ENCODE results near the gene LRIT1. TPM values are rescaled to one million over a fixed set of nuclear protein-coding genes. Genes with fewer than 3 reads are reported as not detected.
"Not testable (repeated sequence)": the region's sequence is repeated elsewhere in the genome, so short reads cannot be mapped to it uniquely, and the experiment has no call there.

LRIT1 gene
- total and polyA plus RNA-seq, 12 donors: 0.06 TPM; not detected in 11

- H3K27ac ChIP-seq: no peak overlapping the region
- no peaks in the 10 kb centered on the region for H3K9me3 ChIP-seq (replicated peaks in 1 of 3)
- intact Hi-C loops (cut with DNase I): no loop called here
- no peaks in the 10 kb centered on the region for H3K27me3 ChIP-seq
- H3K4me1 ChIP-seq (replicated peaks in 1 of 2): no peaks in the 10 kb centered on the region
- DNase-seq: no peak
- H3K4me3 ChIP-seq: no peak overlapping the region
- H3K36me3 ChIP-seq (replicated peaks in 1 of 2): no peaks in the 10 kb centered on the region
- 71 to 90% (median 81%) methylated on average over 1 of the region's 1 CpG for WGBS, 4 donors
- TF ChIP-seq CTCF (IDR thresholded peaks at IDR 0.05) (no peak), POLR2A (IDR thresholded peaks at IDR 0.05) (no peak)
Observed at GRCh38 chr10:84288151-84288550, 46.8 kb upstream of the LRIT1 start.

GRCh38 chr10:84286695-84287094 lies 45.3 kb upstream of the LRIT1 start:
- intact Hi-C loops (cut with DNase I): no loop called here
- H3K27ac ChIP-seq: no peak overlapping the region

GRCh38 chr10:84279876-84280475 lies 38.6 kb upstream of the LRIT1 start:
- 65 to 72% (median 69%) methylated on average over 17 to 30 of the region's 31 CpGs for WGBS, 4 donors
- H3K27ac ChIP-seq; H3K9me3 ChIP-seq (replicated peaks in 1 of 3); H3K4me3 ChIP-seq; DNase-seq; H3K27me3 ChIP-seq; H3K36me3 ChIP-seq (replicated peaks in 1 of 2); H3K4me1 ChIP-seq (replicated peaks in 1 of 2); intact Hi-C loops (cut with DNase I): not testable (repeated sequence)

More at GRCh38 chr10:84286695-84287094, 45.3 kb upstream of the LRIT1 start:
- no peak for TF ChIP-seq POLR2A (IDR thresholded peaks at IDR 0.05)
- no peak for TF ChIP-seq CTCF (IDR thresholded peaks at IDR 0.05)
- H3K9me3 ChIP-seq (replicated peaks in 1 of 3): no peaks in the 10 kb centered on the region
- DNase-seq: no peak
- H3K27me3 ChIP-seq: no peaks in the 10 kb centered on the region
- no peaks in the 10 kb centered on the region for H3K4me1 ChIP-seq (replicated peaks in 1 of 2)
- H3K4me3 ChIP-seq: no peak overlapping the region
- no peaks in the 10 kb centered on the region for H3K36me3 ChIP-seq (replicated peaks in 1 of 2)

- Histone ChIP-seq H3K4me3 (no peak overlapping the region), H3K4me1 (replicated peaks in 1 of 2) (no peaks in the 10 kb centered on the region), H3K27ac (no peak overlapping the region), H3K27me3 (peaks cover 2% of the 10 kb centered on the region), H3K36me3 (replicated peaks in 1 of 2) (no peaks in the 10 kb centered on the region), H3K9me3 (replicated peaks in 1 of 3) (no peaks in the 10 kb centered on the region)
- WGBS, 4 donors: 53 to 72% (median 62%) methylated on average over 1 of the region's 1 CpG
- intact Hi-C loops (cut with DNase I): no loop called here
- TF ChIP-seq POLR2A (IDR thresholded peaks at IDR 0.05) (no peak), CTCF (IDR thresholded peaks at IDR 0.05) (no peak)
- DNase-seq: no peak
Observed at GRCh38 chr10:84270708-84271107, 29.4 kb upstream of the LRIT1 start.

GRCh38 chr10:84269773-84270172 lies 28.4 kb upstream of the LRIT1 start:
- intact Hi-C loops (cut with DNase I): loop anchor here (5.0 to 10.0 kb wide), 2 partner anchors 105 to 268 kb away; no protein-coding TSS in a partner anchor
- no peaks in the 10 kb centered on the region for H3K4me1 ChIP-seq (replicated peaks in 1 of 2)
- H3K27ac ChIP-seq: no peak overlapping the region
- no peak for TF ChIP-seq CTCF (IDR thresholded peaks at IDR 0.05)
- no peak for TF ChIP-seq POLR2A (IDR thresholded peaks at IDR 0.05)
- 49 to 66% (median 54%) methylated on average over 2 of the region's 2 CpGs for WGBS, 4 donors
- no peak for DNase-seq
- peaks cover 2% of the 10 kb centered on the region for H3K27me3 ChIP-seq
- H3K36me3 ChIP-seq (replicated peaks in 1 of 2): no peaks in the 10 kb centered on the region
- H3K9me3 ChIP-seq (replicated peaks in 1 of 3): no peaks in the 10 kb centered on the region
- no peak overlapping the region for H3K4me3 ChIP-seq
